ENCODE results near the gene ANKRD13D.
A peak's percentile ranks its signal among the peaks of the same experiment; 100 is the strongest.

Gene ANKRD13D

GRCh38 chr11:67245046-67245445, 44.1 kb upstream of the ANKRD13D start:
- intact Hi-C loops (cut with DNase I; ENCODE audit: low total_unique reads) = no loop called here
- Histone ChIP-seq H3K27ac (no peak overlapping the region), H3K27me3 (no peaks in the 10 kb centered on the region), H3K36me3 (peaks cover 59 to 69% (median 67%) of the 10 kb centered on the region in 3 donors), H3K4me3 (no peak overlapping the region), H3K4me1 (peaks cover 0 to 42% (median 22%) of the 10 kb centered on the region in 4 donors), H3K9me3 (no peaks in the 10 kb centered on the region)
- no peak for TF ChIP-seq CTCF (IDR thresholded peaks at IDR 0.05)
- no peak for DNase-seq

GRCh38 chr11:67247946-67248550, 41.1 kb upstream of the ANKRD13D start:
- H3K36me3 ChIP-seq = peaks cover 89 to 97% (median 97%) of the 10 kb centered on the region in 3 donors
- TF ChIP-seq CTCF (IDR thresholded peaks at IDR 0.05) = no peak
- peaks cover 0 to 20% (median 3%) of the 10 kb centered on the region in 4 donors for H3K4me1 ChIP-seq
- no peaks in the 10 kb centered on the region for H3K9me3 ChIP-seq
- intact Hi-C loops (cut with DNase I; ENCODE audit: low total_unique reads) = no loop called here
- H3K27ac ChIP-seq = no peak overlapping the region
- H3K27me3 ChIP-seq = no peaks in the 10 kb centered on the region
- no peak for DNase-seq
- H3K4me3 ChIP-seq = no peak overlapping the region

- no peak overlapping the region for H3K27ac ChIP-seq
- H3K4me3 ChIP-seq = no peak overlapping the region
- peak in 1 of 2 donors; percentile 12 for DNase-seq
- intact Hi-C loops (cut with DNase I; ENCODE audit: low total_unique reads) = no loop called here
- H3K9me3 ChIP-seq = no peaks in the 10 kb centered on the region
- H3K27me3 ChIP-seq = no peaks in the 10 kb centered on the region
- H3K36me3 ChIP-seq = peaks cover 92 to 97% (median 97%) of the 10 kb centered on the region in 3 donors
- TF ChIP-seq CTCF (IDR thresholded peaks at IDR 0.05) = no peak
- H3K4me1 ChIP-seq = peaks cover 0 to 20% (median 0%) of the 10 kb centered on the region in 4 donors
Observed at GRCh38 chr11:67248653-67249052, 40.5 kb upstream of the ANKRD13D start.

DNA sequence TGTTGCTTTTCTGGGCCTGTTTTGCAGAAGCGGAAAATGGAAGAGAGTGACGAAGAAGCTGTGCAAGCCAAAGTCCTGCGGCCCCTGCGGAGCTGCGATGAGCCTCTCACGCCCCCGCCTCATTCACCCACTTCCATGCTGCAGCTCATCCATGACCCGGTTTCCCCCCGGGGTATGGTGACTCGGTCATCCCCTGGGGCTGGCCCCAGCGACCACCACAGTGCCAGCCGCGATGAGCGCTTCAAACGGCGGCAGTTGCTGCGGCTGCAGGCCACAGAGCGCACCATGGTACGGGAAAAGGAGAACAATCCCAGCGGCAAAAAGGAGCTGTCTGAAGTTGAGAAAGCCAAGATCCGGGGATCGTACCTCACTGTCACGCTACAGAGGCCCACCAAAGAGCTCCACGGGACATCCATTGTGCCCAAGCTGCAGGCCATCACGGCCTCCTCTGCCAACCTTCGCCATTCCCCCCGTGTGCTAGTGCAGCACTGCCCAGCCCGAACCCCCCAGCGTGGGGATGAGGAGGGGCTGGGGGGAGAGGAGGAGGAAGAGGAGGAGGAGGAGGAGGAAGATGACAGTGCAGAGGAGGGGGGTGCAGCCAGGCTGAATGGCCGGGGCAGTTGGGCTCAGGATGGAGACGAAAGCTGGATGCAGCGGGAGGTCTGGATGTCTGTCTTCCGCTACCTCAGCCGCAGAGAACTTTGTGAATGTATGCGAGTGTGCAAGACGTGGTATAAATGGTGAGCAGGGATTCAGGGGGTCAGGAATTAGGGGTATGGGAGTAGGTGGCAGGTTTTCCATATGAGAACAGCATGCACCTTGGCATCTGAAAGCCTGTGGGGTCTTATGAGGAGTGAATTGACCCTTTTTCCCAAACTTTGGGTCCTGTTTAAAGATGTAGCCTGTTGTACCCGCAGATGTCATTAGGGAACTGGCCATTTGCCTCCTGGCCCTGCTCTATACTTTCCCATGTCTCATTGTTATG, 38.8 kb upstream of the ANKRD13D start:
- intact Hi-C loops (cut with DNase I; ENCODE audit: low total_unique reads) = no loop called here
- no peak overlapping the region for H3K4me3 ChIP-seq
- H3K36me3 ChIP-seq = peaks cover 94 to 97% (median 97%) of the 10 kb centered on the region in 3 donors
- H3K27me3 ChIP-seq = no peaks in the 10 kb centered on the region
- peaks cover 0 to 20% (median 0%) of the 10 kb centered on the region in 4 donors for H3K4me1 ChIP-seq
- H3K27ac ChIP-seq = no peak overlapping the region
- TF ChIP-seq CTCF (IDR thresholded peaks at IDR 0.05) = no peak
- no peaks in the 10 kb centered on the region for H3K9me3 ChIP-seq
- DNase-seq = no peak

DNA sequence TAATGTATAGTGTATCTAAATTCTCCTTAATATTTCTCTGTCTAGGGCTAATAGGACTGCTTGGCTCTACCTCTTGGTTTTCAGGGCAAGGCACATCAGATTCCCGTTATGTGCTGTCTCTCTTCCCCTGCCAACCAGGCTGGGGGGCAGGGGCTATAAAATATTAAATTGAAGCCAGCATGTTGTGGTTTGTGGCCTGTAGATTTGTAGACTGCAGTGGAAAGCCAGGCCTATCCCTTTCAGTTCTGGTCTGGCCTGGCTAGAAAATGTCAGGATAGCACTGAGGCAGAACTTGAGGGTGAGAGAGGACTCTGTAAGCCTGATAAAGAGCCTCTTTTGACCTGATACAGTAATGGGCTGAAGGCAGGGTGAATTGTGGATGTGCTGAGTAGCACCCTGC, 37.3 kb upstream of the ANKRD13D start:
- H3K36me3 ChIP-seq = peaks cover 88 to 99% (median 99%) of the 10 kb centered on the region in 3 donors
- H3K27ac ChIP-seq = no peak overlapping the region
- intact Hi-C loops (cut with DNase I; ENCODE audit: low total_unique reads) = no loop called here
- no peaks in the 10 kb centered on the region for H3K9me3 ChIP-seq
- peaks cover 0 to 20% (median 0%) of the 10 kb centered on the region in 4 donors for H3K4me1 ChIP-seq
- no peaks in the 10 kb centered on the region for H3K27me3 ChIP-seq
- TF ChIP-seq CTCF (IDR thresholded peaks at IDR 0.05) = no peak
- no peak overlapping the region for H3K4me3 ChIP-seq
- DNase-seq = no peak
